HEK293 (cell line): ENCODE data around the gene CCDC9B.

Experiments used
- CTCF ChIA-PET: fragments of 350-600 bp; formaldehyde crosslinking; extraction: SDS; loops from one replicate; lab custom pipeline; 2021; ENCODE audit warnings: antibody characterized with exemption; lab: Yijun Ruan, JAX
- POLR2A ChIA-PET: fragments of 300-600 bp; formaldehyde crosslinking; extraction: SDS; loops from one replicate; lab custom pipeline; 2020; ENCODE audit warnings: antibody characterized with exemption, inconsistent platforms; lab: Yijun Ruan, JAX
- H3K27ac ChIP-seq: fragments of 200-500 bp; sonication (Bioruptor generic); 2 replicates; pipeline ENCODE4 v1.5.1; 2014; ENCODE audit warnings: low read depth, low read length, control low read depth, inconsistent platforms; ENCODE audit errors: extremely low read depth
- H3K36me3 ChIP-seq, 2 experiments: fragments of 200-500 bp in 1 of 2; sonication (Bioruptor generic) in 1 of 2; 1 replicate in 1 of 2; 2 replicates in 1 of 2; pipeline ENCODE4 v1.5.1; 2014 to 2017; ENCODE audit warnings: inconsistent platforms in 2 of 2, low read length in 2 of 2; ENCODE audit not compliant: control insufficient read depth in 2 of 2, insufficient read depth in 1 of 2
- H3K4me1 ChIP-seq: fragments of 200-500 bp; sonication (Bioruptor generic); 2 replicates; pipeline ENCODE4 v1.5.1; 2014; ENCODE audit warnings: mild to moderate bottlenecking, low read length, inconsistent platforms; ENCODE audit not compliant: control insufficient read depth, insufficient read depth
- H3K4me3 ChIP-seq: 2 replicates; pipeline ENCODE4 v1.5.1; 2011; ENCODE audit warnings: low read depth, mild to moderate bottlenecking, control low read depth, low read length, moderate library complexity
- H3K9me3 ChIP-seq: fragments of 200-500 bp; sonication (Bioruptor generic); 2 replicates; pipeline ENCODE4 v1.5.1; 2014; ENCODE audit warnings: low read depth, low read length, inconsistent platforms; ENCODE audit not compliant: control insufficient read depth, insufficient read depth
- GLI4 ChIP-seq: fragments of 450-650 bp; formaldehyde crosslinking; IDR thresholded peaks from 2 replicates; pipeline ENCODE4 v1.5.1; 2016; ENCODE audit warnings: missing biosample characterization, missing genetic modification characterization
- GLIS1 ChIP-seq: fragments of 450-650 bp; formaldehyde crosslinking; IDR thresholded peaks from 2 replicates; pipeline ENCODE4 v1.5.1; 2016; ENCODE audit warnings: missing biosample characterization, missing genetic modification characterization
- GLIS2 ChIP-seq: fragments of 450-650 bp; formaldehyde crosslinking; IDR thresholded peaks from 2 replicates; pipeline ENCODE4 v1.5.1; 2016; ENCODE audit warnings: missing biosample characterization, missing genetic modification characterization
- MZF1 ChIP-seq: fragments of 450-650 bp; formaldehyde crosslinking; IDR thresholded peaks from 2 replicates; pipeline ENCODE4 v1.5.1; 2017; ENCODE audit warnings: missing biosample characterization, missing genetic modification characterization, borderline replicate concordance
- PRDM1 ChIP-seq: fragments of 450-650 bp; formaldehyde crosslinking; IDR thresholded peaks from 2 replicates; pipeline ENCODE4; 2016; ENCODE audit warnings: missing biosample characterization, missing genetic modification characterization
- PRDM10 ChIP-seq: fragments of 450-650 bp; formaldehyde crosslinking; IDR thresholded peaks from 2 replicates; pipeline ENCODE4 v1.5.1; 2016; ENCODE audit warnings: missing biosample characterization, missing genetic modification characterization
- SCRT2 ChIP-seq: fragments of 450-650 bp; formaldehyde crosslinking; IDR thresholded peaks from 2 replicates; pipeline ENCODE4 v1.5.1; 2016; ENCODE audit warnings: missing biosample characterization, missing genetic modification characterization
- YY1 ChIP-seq: fragments of 450-650 bp; formaldehyde crosslinking; IDR thresholded peaks from 2 replicates; pipeline ENCODE4 v1.5.1; 2018; ENCODE audit warnings: missing biosample characterization, missing genetic modification characterization
- ZBTB11 ChIP-seq: fragments of 450-650 bp; formaldehyde crosslinking; conservative IDR thresholded peaks from 2 replicates; pipeline ENCODE4 v1.5.1; 2016; ENCODE audit warnings: low read depth, missing biosample characterization, missing genetic modification characterization
- ZFP37 ChIP-seq: fragments of 450-650 bp; formaldehyde crosslinking; IDR thresholded peaks from 2 replicates; pipeline ENCODE4 v1.5.1; 2016; ENCODE audit warnings: missing biosample characterization, missing genetic modification characterization
- ZFP41 ChIP-seq: fragments of 450-650 bp; formaldehyde crosslinking; IDR thresholded peaks from 2 replicates; pipeline ENCODE4 v1.5.1; 2016; ENCODE audit warnings: missing biosample characterization, missing genetic modification characterization, borderline replicate concordance
- ZIC2 ChIP-seq: fragments of 450-650 bp; formaldehyde crosslinking; IDR thresholded peaks from 2 replicates; pipeline ENCODE4 v1.5.1; 2016; ENCODE audit warnings: missing biosample characterization, missing genetic modification characterization
- ZNF280C ChIP-seq: fragments of 450-650 bp; formaldehyde crosslinking; IDR thresholded peaks from 2 replicates; pipeline ENCODE4 v1.5.1; 2016; ENCODE audit warnings: missing biosample characterization, missing genetic modification characterization
- ZNF311 ChIP-seq: fragments of 450-650 bp; formaldehyde crosslinking; IDR thresholded peaks from 2 replicates; pipeline ENCODE4 v1.5.1; 2017; ENCODE audit warnings: missing biosample characterization, missing genetic modification characterization, borderline replicate concordance
- ZNF341 ChIP-seq: fragments of 450-650 bp; formaldehyde crosslinking; IDR thresholded peaks from 2 replicates; pipeline ENCODE4; 2016; ENCODE audit warnings: low read depth, missing biosample characterization, missing genetic modification characterization
- ZNF416 ChIP-seq: fragments of 450-650 bp; formaldehyde crosslinking; IDR thresholded peaks from 2 replicates; pipeline ENCODE4 v1.5.1; 2016; ENCODE audit warnings: missing biosample characterization, missing genetic modification characterization
- ZNF513 ChIP-seq: fragments of 450-650 bp; IDR thresholded peaks from 2 replicates; pipeline ENCODE4 v1.5.1; 2018; ENCODE audit warnings: missing biosample characterization, missing genetic modification characterization
- ZNF776 ChIP-seq: fragments of 450-650 bp; formaldehyde crosslinking; IDR thresholded peaks from 2 replicates; pipeline ENCODE4 v1.5.0; 2017; ENCODE audit warnings: missing biosample characterization, missing genetic modification characterization, borderline replicate concordance
- ZNF785 ChIP-seq: fragments of 450-650 bp; formaldehyde crosslinking; IDR thresholded peaks from 2 replicates; pipeline ENCODE4 v1.5.1; 2016; ENCODE audit warnings: missing biosample characterization, missing genetic modification characterization
- ZSCAN16 ChIP-seq: fragments of 450-650 bp; formaldehyde crosslinking; IDR thresholded peaks from 2 replicates; pipeline ENCODE4 v1.5.1; 2016; ENCODE audit warnings: missing biosample characterization, missing genetic modification characterization
- ZXDB ChIP-seq: fragments of 450-650 bp; formaldehyde crosslinking; IDR thresholded peaks from 2 replicates; pipeline ENCODE4 v1.5.1; 2016; ENCODE audit warnings: missing biosample characterization, missing genetic modification characterization

The CCDC9B gene

GRCh38 chr15:40342416-40343320 is 1.9 kb upstream of the CCDC9B start:
- Histone ChIP-seq H3K4me3 (no peak overlapping the region), H3K36me3 (no peaks in the 10 kb centered on the region), H3K9me3 (no peaks in the 10 kb centered on the region), H3K27ac (no peak overlapping the region), H3K4me1 (peaks cover 10% of the 10 kb centered on the region; the same call in 1 of the 2 replicates)
- TF ChIP-seq ZNF311 (tag by site-specific recombination) (no peak), PRDM10 (tag by site-specific recombination) (peak; percentile 72), ZSCAN16 (tag by site-specific recombination) (no peak)
- POLR2A ChIA-PET: interaction anchor here (1.2 kb wide), 1 partner anchor 20 kb away, joined by 3 read pairs; no protein-coding TSS in a partner anchor
- CTCF ChIA-PET: interaction anchor here (0.8 to 7.1 kb wide), 11 partner anchors 9 to 79 kb away, joined by 3 to 53 read pairs (median 6); partner anchors contain the start of genes DISP2 and KNSTRN

GRCh38 chr15:40340038-40340739 is 550 bp downstream of the CCDC9B start:
- H3K9me3 ChIP-seq: no peaks in the 10 kb centered on the region
- peak overlapping the region; percentile 84 for H3K27ac ChIP-seq
- H3K4me3 ChIP-seq: peak overlapping the region; percentile 15
- ChIA-PET CTCF (interaction anchor here (0.6 to 7.1 kb wide), 13 partner anchors 12 to 445 kb away, joined by 3 to 82 read pairs (median 4); partner anchors contain the start of gene INAFM2), POLR2A (interaction anchor here (0.9 to 1.5 kb wide), 3 partner anchors 8 to 27 kb away, joined by 3 to 5 read pairs (median 3); no protein-coding TSS in a partner anchor)
- peaks cover 10% of the 10 kb centered on the region for H3K4me1 ChIP-seq
- H3K36me3 ChIP-seq: no peaks in the 10 kb centered on the region
- TF ChIP-seq ZNF341 (tag by site-specific recombination) (0 out of 2 replicates have a peak, but pooled peaks have one; percentile 8), MZF1 (tag by site-specific recombination) (no peak), GLIS1 (tag by site-specific recombination) (peak; percentile 74), ZNF416 (tag by site-specific recombination) (no peak), GLIS2 (tag by site-specific recombination) (peak; percentile 65), ZFP37 (no peak), ZBTB11 (tag by site-specific recombination) (no peak), SCRT2 (no peak), ZNF776 (tag by site-specific recombination) (no peak), ZXDB (peak; percentile 16; the same call in 1 of the 2 replicates), ZNF280C (no peak), ZFP41 (tag by site-specific recombination) (no peak), GLI4 (tag by site-specific recombination) (no peak), ZIC2 (tag by site-specific recombination) (peak; percentile 84), ZNF513 (no peak), ZNF785 (tag by site-specific recombination) (no peak), PRDM1 (tag by site-specific recombination) (no peak), YY1 (tag by site-specific recombination) (no peak)
